T-helper 1 cell treated with Interleukin-12 subunit alpha and Interleukin-12 subunit beta and Interleukin-4 antibody, amounts not matched to agents 30 ng/mL and 1 ng/mL, for 36 hours (primary cell): Measurements from ENCODE around the gene CDC42EP4. TPM values are rescaled to one million over a fixed set of nuclear protein-coding genes. Genes with fewer than 3 reads are reported as not detected.

Experiments
- intact Hi-C: fragments of 100-400 bp; cut with micrococcal nuclease; formaldehyde crosslinking; loops from one replicate; pipeline ENCODE4 v1.15.1; 2024
- total RNA-seq: library from RNA; stranded (reverse); gene quantifications from 2 replicates; pipeline ENCODE4 v1.2.3, GENCODE V29; 2022

Gene CDC42EP4
- total RNA-seq, 1 donor from 2014 or later, result 1.4 TPM

- intact Hi-C loops, result no loop called here
Observed at GRCh38 chr17:73257516-73257915, 54.3 kb downstream of the CDC42EP4 start.

- intact Hi-C loops, result no loop called here
Observed at GRCh38 chr17:73256220-73256619, 55.6 kb downstream of the CDC42EP4 start.

GRCh38 chr17:73255671-73256181 lies 56.1 kb downstream of the CDC42EP4 start:
- intact Hi-C loops, result loop anchor here (1.0 to 2.0 kb wide), 6 partner anchors 56 to 921 kb away; no protein-coding TSS in a partner anchor

- intact Hi-C loops, result no loop called here
Observed at GRCh38 chr17:73251871-73252270, 59.9 kb downstream of the CDC42EP4 start.

- intact Hi-C loops, result no loop called here
Observed at GRCh38 chr17:73250851-73251640, 60.8 kb downstream of the CDC42EP4 start.

GRCh38 chr17:73249700-73250099 lies 62.1 kb downstream of the CDC42EP4 start:
- intact Hi-C loops, result no loop called here

- intact Hi-C loops, result no loop called here
Observed at GRCh38 chr17:73248532-73248931, 63.3 kb downstream of the CDC42EP4 start.

- intact Hi-C loops, result no loop called here
Observed at GRCh38 chr17:73247726-73248125, 64.1 kb downstream of the CDC42EP4 start.

GRCh38 chr17:73240561-73240960 lies 71.2 kb downstream of the CDC42EP4 start:
- intact Hi-C loops, result no loop called here

- intact Hi-C loops, result loop anchor here (10.0 kb wide), 1 partner anchor 967 kb away; the partner anchor contains the start of gene RPL38
Observed at GRCh38 chr17:73237714-73238113, 74.1 kb downstream of the CDC42EP4 start.

- intact Hi-C loops, result loop anchor here (5.0 to 10.0 kb wide), 2 partner anchors 527 to 970 kb away; partner anchors contain the start of gene RPL38
Observed at GRCh38 chr17:73234736-73235135, 77.1 kb downstream of the CDC42EP4 start.

Other genes with a start within 250 kb of the CDC42EP4 start
- 27.5 and 27.9 TPM in 2 replicates for gene SLC39A11, start 219.3 kb downstream of the CDC42EP4 start, total RNA-seq
- gene SSTR2, start 147.0 kb downstream of the CDC42EP4 start, total RNA-seq, result 0.02 TPM in 1 of 2 replicates, not detected in the other
- gene COG1, start 118.9 kb downstream of the CDC42EP4 start, total RNA-seq, result 28.5 and 30.6 TPM in 2 replicates
- not detected in 2 replicates for gene CPSF4L, start 50.1 kb downstream of the CDC42EP4 start, total RNA-seq